ENCODE results near the gene PIP5K1B. TPM values are rescaled to one million over a fixed set of nuclear protein-coding genes. Genes with fewer than 3 reads are reported as not detected.
A peak's percentile ranks its signal among the peaks of the same experiment; 100 is the strongest.

Gene PIP5K1B
- total RNA-seq, 1 experiment from 2014 or later = not detected

DNA sequence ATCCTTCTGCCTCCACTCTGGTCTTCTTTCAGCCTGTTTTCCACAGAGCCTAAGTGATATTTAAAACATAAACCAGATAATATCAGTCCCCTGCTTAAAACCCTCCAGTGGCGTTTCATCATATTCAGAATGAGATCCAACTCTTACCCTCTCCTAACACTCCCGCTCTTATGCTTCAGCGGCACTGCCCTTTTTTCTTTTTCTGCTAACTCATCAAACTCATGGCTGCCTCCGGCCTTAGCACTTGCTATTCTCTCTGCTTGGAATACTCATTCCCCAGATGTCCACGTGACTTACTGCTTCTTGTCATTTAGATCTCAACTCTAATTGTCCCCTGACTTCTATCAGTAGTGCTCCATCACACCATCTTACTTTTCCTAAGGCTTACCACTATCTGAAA is 73.6 kb downstream of the PIP5K1B start:
- intact Hi-C loops (cut with micrococcal nuclease; ENCODE audit: unreplicated experiment) = no loop called here
- CTCF ChIA-PET = no interaction called here
- TF ChIP-seq, protein P1, sequence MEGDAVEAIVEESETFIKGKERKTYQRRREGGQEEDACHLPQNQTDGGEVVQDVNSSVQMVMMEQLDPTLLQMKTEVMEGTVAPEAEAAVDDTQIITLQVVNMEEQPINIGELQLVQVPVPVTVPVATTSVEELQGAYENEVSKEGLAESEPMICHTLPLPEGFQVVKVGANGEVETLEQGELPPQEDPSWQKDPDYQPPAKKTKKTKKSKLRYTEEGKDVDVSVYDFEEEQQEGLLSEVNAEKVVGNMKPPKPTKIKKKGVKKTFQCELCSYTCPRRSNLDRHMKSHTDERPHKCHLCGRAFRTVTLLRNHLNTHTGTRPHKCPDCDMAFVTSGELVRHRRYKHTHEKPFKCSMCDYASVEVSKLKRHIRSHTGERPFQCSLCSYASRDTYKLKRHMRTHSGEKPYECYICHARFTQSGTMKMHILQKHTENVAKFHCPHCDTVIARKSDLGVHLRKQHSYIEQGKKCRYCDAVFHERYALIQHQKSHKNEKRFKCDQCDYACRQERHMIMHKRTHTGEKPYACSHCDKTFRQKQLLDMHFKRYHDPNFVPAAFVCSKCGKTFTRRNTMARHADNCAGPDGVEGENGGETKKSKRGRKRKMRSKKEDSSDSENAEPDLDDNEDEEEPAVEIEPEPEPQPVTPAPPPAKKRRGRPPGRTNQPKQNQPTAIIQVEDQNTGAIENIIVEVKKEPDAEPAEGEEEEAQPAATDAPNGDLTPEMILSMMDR (conservative IDR thresholded peaks at IDR 0.05; ENCODE audit: low read depth, low read length) = no peak
- no peak for TF ChIP-seq EZH2 (IDR thresholded peaks at IDR 0.05; ENCODE audit: borderline replicate concordance, low read depth, low read length, poor library complexity, severe bottlenecking)
- no peak overlapping the region for H3K27ac ChIP-seq (ENCODE audit: low read depth, low read length, poor library complexity, severe bottlenecking)
- H3K4me3 ChIP-seq (ENCODE audit: low read depth, low read length, poor library complexity, severe bottlenecking) = no peak overlapping the region
- no TSS peak for BruUV-seq (replicated peaks)
- POLR2A ChIA-PET (ENCODE audit: low non-redundant PET) = no interaction called here
- H3K27me3 ChIP-seq (replicated peaks; ENCODE audit: insufficient read depth, low read depth, low read length, poor library complexity) = peaks cover 19% of the 10 kb centered on the region
- H3K36me3 ChIP-seq (ENCODE audit: insufficient read depth, low read length, poor library complexity, severe bottlenecking) = no peaks in the 10 kb centered on the region
- DNase-seq (ENCODE audit: low spot score) = no peak
- H3K4me1 ChIP-seq (ENCODE audit: insufficient read depth, low read length, poor library complexity, severe bottlenecking) = peaks cover 10% of the 10 kb centered on the region
- no peaks in the 10 kb centered on the region for H3K9me3 ChIP-seq (ENCODE audit: low read depth, low read length, poor library complexity, severe bottlenecking)

DNA sequence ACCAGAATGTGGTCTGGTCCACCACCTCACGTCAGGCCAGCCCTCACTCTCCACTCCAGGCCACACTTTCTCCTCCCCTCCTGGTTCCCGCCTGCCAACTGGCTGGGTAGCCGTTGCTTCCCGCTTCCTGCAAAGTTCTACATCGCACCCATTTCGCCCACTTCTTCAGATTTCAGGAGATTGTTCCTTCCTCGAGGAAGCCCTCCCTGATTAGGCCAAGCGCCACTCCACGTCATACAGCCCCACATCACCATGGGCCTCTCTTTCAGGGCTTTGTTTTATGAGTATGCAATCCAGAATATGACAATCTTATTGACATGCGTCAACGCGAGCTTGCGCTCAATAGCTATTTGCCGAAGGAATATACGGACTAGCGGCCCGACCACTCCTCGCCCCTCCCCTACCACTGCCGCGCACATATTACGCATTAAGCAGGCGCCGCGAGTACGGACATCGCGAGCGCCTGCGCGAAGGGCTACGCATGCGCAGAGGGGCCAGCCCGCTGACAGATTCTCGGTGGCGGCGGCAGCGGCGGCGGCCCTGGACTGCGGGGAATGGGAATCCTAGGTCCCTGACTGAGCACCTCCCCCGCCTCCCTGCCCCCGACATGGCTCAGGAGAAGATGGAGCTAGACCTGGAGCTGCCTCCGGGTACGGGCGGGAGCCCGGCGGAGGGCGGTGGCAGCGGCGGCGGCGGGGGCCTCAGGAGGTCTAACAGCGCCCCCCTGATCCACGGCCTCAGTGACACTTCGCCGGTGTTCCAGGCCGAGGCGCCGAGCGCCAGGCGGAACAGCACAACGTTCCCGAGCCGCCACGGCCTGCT is 74.7 kb downstream of the PIP5K1B start:
- ChIA-PET POLR2A (ENCODE audit: low non-redundant PET) (interaction anchor here (0.6 kb wide), 1 partner anchor 221 kb away, joined by 4 read pairs; no protein-coding TSS in a partner anchor), CTCF (interaction anchor here (0.6 kb wide), 1 partner anchor 44 kb away, joined by 3 read pairs; no protein-coding TSS in a partner anchor)
- peak overlapping the region; percentile 67 for H3K4me3 ChIP-seq (ENCODE audit: low read depth, low read length, poor library complexity, severe bottlenecking)
- no peaks in the 10 kb centered on the region for H3K9me3 ChIP-seq (ENCODE audit: low read depth, low read length, poor library complexity, severe bottlenecking)
- BruUV-seq (replicated peaks) = no TSS peak
- peak; percentile 96 for DNase-seq (ENCODE audit: low spot score)
- H3K4me1 ChIP-seq (ENCODE audit: insufficient read depth, low read length, poor library complexity, severe bottlenecking) = peaks cover 10% of the 10 kb centered on the region
- peaks cover 7% of the 10 kb centered on the region for H3K27me3 ChIP-seq (replicated peaks; ENCODE audit: insufficient read depth, low read depth, low read length, poor library complexity)
- TF ChIP-seq, protein P1 (conservative IDR thresholded peaks at IDR 0.05; ENCODE audit: low read depth, low read length) = peak; percentile 60
- no peak for TF ChIP-seq EZH2 (IDR thresholded peaks at IDR 0.05; ENCODE audit: borderline replicate concordance, low read depth, low read length, poor library complexity, severe bottlenecking)
- H3K36me3 ChIP-seq (ENCODE audit: insufficient read depth, low read length, poor library complexity, severe bottlenecking) = no peaks in the 10 kb centered on the region
- H3K27ac ChIP-seq (ENCODE audit: low read depth, low read length, poor library complexity, severe bottlenecking) = peak overlapping the region; percentile 79
- intact Hi-C loops (cut with micrococcal nuclease; ENCODE audit: unreplicated experiment) = no loop called here

DNA sequence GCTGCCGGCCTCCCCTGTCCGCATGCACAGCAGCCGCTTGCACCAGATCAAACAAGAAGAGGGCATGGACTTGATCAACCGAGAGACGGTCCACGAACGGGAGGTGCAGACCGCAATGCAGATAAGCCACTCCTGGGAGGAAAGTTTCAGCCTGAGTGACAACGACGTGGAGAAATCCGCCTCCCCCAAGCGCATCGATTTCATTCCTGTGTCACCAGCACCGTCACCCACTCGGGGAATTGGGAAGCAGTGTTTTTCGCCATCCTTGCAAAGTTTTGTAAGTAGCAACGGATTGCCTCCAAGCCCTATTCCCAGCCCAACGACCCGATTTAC is 75.3 kb downstream of the PIP5K1B start:
- ChIA-PET CTCF (no interaction called here), POLR2A (ENCODE audit: low non-redundant PET) (no interaction called here)
- TF ChIP-seq, protein P1 (conservative IDR thresholded peaks at IDR 0.05; ENCODE audit: low read depth, low read length) = no peak
- no peak for TF ChIP-seq EZH2 (IDR thresholded peaks at IDR 0.05; ENCODE audit: borderline replicate concordance, low read depth, low read length, poor library complexity, severe bottlenecking)
- peak overlapping the region; percentile 79 for H3K27ac ChIP-seq (ENCODE audit: low read depth, low read length, poor library complexity, severe bottlenecking)
- no peak for DNase-seq (ENCODE audit: low spot score)
- H3K36me3 ChIP-seq (ENCODE audit: insufficient read depth, low read length, poor library complexity, severe bottlenecking) = no peaks in the 10 kb centered on the region
- peaks cover 10% of the 10 kb centered on the region for H3K4me1 ChIP-seq (ENCODE audit: insufficient read depth, low read length, poor library complexity, severe bottlenecking)
- BruUV-seq (replicated peaks) = no TSS peak
- no peaks in the 10 kb centered on the region for H3K9me3 ChIP-seq (ENCODE audit: low read depth, low read length, poor library complexity, severe bottlenecking)
- H3K4me3 ChIP-seq (ENCODE audit: low read depth, low read length, poor library complexity, severe bottlenecking) = peak overlapping the region; percentile 67
- intact Hi-C loops (cut with micrococcal nuclease; ENCODE audit: unreplicated experiment) = no loop called here
- H3K27me3 ChIP-seq (replicated peaks; ENCODE audit: insufficient read depth, low read depth, low read length, poor library complexity) = peaks cover 2% of the 10 kb centered on the region
